Left ventricle myocardium superior (tissue), 1 donor: ENCODE measurements around the gene PLCG1. TPM values are rescaled to one million over a fixed set of nuclear protein-coding genes. Genes with fewer than 3 reads are reported as not detected.

Source experiments
- ATAC-seq: fragments of 200-7000 bp; cut with Tn5 transposase; one replicate; pipeline ENCODE4 v1.9.1; 2020; ENCODE audit warnings: mild to moderate bottlenecking, moderate library complexity
- DNase-seq: peaks from one replicate; pipeline ENCODE4 v3.0.0-alpha.2; 2020
- intact Hi-C: fragments of 100-400 bp; cut with micrococcal nuclease; formaldehyde crosslinking; loops from one replicate; pipeline ENCODE4 v1.11.0; 2022
- microRNA-seq: library from miRNA; unstranded; fragments of <30 nt; microRNA quantifications from one replicate; pipeline ENCODE4 v1.2.0, GENCODE V29; 2020; ENCODE audit warnings: borderline number of aligned reads
- total RNA-seq: library from RNA; stranded (reverse); fragmentation: NEBNext Ultra II Directional; extraction: Animal tissue kit (Norgen Biotek cat#: 25700); gene quantifications from one replicate; pipeline ENCODE4 v1.2.1, GENCODE V29; 2021
- donor health status: DM: no; HTN: yes; CAD: no; lungs with severe emphysema.

The PLCG1 gene
- total RNA-seq, 1 donor from 2014 or later = 56.5 TPM

- ATAC-seq = peak; percentile 49
- no peak for DNase-seq
- intact Hi-C loops = no loop called here
Measured at GRCh38 chr20:41222703-41223102, 85.4 kb downstream of the PLCG1 start.

GRCh38 chr20:41223112-41223511 is 85.8 kb downstream of the PLCG1 start:
- intact Hi-C loops = no loop called here
- peak; percentile 16 for ATAC-seq
- no peak for DNase-seq

GRCh38 chr20:41224281-41224680 is 86.9 kb downstream of the PLCG1 start:
- ATAC-seq (no peak), DNase-seq (no peak)

GRCh38 chr20:41225091-41225490 is 87.7 kb downstream of the PLCG1 start:
- ATAC-seq (no peak), DNase-seq (no peak)
- intact Hi-C loops = no loop called here

More at GRCh38 chr20:41224281-41224680, 86.9 kb downstream of the PLCG1 start:
- intact Hi-C loops = no loop called here

GRCh38 chr20:41226426-41226825 is 89.1 kb downstream of the PLCG1 start:
- DNase-seq (no peak), ATAC-seq (no peak)
- intact Hi-C loops = no loop called here

Small RNA genes lying within 50 kb of the gene (microRNA-seq; reads per million reads assigned to microRNA genes)
- gene MIR6871 = not detected

Other genes with a start within 250 kb of the PLCG1 start
- gene TOP1, start 108.7 kb upstream of the PLCG1 start, total RNA-seq = 25.3 TPM
- gene ZHX3, start 180.2 kb downstream of the PLCG1 start, total RNA-seq = 37.8 TPM
- gene LPIN3, start 203.3 kb downstream of the PLCG1 start, total RNA-seq = 22.9 TPM
- 4.3 TPM for gene EMILIN3, start 229.3 kb downstream of the PLCG1 start, total RNA-seq